ENCODE results near the gene ANGPTL5.

DNA sequence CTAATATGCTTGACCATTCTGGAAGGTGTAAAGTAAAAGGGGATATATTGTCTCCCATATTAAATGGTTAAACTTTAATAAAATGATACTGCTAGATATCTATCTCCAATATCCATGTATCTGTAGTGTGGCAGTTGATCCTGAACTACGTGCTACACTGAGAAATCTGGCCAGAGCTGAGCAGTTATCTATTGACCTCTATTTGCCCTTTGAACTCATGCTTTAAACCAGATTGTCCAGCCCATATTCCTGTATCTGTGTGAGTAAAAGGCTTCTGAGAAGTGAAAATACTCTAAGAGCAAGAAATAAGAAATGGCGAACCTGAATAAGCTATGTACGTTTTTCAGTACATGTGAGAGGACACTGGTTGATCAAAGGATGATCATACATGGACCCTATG lies 39.0 kb upstream of the ANGPTL5 start:
- TF ChIP-seq, protein P1, sequence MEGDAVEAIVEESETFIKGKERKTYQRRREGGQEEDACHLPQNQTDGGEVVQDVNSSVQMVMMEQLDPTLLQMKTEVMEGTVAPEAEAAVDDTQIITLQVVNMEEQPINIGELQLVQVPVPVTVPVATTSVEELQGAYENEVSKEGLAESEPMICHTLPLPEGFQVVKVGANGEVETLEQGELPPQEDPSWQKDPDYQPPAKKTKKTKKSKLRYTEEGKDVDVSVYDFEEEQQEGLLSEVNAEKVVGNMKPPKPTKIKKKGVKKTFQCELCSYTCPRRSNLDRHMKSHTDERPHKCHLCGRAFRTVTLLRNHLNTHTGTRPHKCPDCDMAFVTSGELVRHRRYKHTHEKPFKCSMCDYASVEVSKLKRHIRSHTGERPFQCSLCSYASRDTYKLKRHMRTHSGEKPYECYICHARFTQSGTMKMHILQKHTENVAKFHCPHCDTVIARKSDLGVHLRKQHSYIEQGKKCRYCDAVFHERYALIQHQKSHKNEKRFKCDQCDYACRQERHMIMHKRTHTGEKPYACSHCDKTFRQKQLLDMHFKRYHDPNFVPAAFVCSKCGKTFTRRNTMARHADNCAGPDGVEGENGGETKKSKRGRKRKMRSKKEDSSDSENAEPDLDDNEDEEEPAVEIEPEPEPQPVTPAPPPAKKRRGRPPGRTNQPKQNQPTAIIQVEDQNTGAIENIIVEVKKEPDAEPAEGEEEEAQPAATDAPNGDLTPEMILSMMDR (IDR thresholded peaks at IDR 0.05) = no peak
- TF ChIP-seq EP300 (IDR thresholded peaks at IDR 0.05) = no peak
- TF ChIP-seq POLR2A (IDR thresholded peaks at IDR 0.05) = no peak
- no peak for TF ChIP-seq POLR2AphosphoS5 (IDR thresholded peaks at IDR 0.05)

Data from sigmoid colon (tissue), 4 donors.